ENCODE measurements around the gene EFHC2.

The EFHC2 gene, protein sequence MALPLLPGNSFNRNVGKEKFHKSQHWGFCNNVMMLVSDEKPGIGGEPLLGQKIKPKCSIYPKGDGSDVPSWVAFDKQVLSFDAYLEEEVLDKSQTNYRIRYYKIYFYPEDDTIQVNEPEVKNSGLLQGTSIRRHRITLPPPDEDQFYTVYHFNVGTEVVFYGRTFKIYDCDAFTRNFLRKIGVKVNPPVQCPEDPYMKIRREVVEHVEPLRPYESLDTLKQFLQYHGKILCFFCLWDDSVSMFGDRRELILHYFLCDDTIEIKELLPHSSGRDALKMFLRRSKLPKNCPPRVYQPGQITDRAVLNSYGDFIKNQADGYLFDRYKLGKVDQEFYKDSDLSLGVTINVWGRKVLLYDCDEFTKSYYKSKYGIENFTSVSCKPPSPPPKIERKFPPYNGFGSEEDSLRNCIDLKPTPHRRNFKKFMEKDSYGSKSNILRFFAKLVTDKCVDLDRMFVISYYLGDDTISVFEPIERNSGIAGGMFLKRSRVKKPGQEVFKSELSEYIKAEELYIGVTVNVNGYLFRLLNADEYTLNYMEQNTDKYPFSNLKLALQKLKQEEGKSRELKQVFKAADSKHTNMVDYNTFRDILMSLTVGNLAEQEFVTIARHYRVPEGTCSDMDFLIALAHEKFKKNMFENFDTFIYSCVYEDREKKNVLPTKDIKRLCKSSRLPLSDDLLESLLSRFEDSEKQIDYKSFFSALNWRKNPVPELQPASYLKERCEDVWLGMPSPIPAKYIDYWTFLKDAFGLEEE

DNA sequence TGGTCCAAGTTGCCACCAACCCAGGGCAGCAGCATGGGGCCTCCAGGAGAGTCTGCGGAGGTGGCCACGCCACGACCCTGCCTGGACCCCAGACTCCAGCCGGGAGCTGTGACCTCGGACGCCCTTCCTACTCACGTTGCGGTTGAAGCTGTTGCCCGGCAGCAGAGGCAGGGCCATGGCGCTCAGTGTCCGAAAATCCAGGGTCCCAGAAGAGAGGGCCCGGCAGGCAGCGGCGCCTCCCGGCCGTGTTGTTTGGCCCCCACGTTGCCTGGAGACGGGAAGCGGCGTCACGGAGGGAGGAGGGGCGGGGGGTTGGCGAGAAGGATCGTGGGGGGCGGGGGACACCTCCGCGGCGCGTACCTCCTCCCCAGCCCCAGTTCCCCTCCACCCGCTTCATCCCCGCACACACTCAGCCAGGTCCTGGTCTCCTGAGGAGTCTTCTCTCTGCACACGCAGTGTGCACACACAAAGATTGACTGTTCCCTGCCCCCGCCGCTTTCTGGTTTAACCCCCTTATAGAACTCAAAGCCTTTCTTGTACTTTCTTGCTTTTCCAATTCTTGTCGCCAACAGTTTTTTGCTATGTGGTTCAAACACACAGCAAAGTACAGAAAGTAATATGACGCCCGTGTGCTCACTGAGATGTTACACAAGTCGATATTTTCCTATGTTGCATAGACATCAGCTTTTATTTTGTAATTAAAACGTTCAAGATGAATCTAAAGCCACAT is at the start of gene EFHC2:
Gene EFHC2, minus strand, starts transcription at position 261 of the 730 bp plus-strand sequence. Its CDS starts 84 bp downstream, at position 177.
- DNase-seq, result peak; percentile 26 to 39

DNA sequence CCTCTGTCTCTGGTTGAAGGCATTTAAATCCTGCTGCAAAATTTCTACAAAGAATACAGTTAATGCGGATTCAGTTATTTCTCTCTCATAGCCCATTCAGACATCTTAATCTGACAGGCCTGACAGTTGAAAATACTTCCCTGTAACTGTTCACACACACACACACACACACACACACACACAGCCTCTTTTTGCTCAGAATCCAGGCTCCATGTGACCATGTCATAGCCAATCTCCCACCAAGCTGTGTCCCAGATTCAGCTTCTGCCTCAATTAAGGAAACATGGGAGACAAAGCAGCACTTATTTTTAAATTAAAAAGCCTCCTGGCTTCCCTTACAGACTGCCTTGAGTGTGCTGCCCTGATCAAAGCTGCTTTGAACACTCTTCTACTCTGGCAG is 49.3 kb upstream of the EFHC2 start:
- DNase-seq, result no peak

DNA sequence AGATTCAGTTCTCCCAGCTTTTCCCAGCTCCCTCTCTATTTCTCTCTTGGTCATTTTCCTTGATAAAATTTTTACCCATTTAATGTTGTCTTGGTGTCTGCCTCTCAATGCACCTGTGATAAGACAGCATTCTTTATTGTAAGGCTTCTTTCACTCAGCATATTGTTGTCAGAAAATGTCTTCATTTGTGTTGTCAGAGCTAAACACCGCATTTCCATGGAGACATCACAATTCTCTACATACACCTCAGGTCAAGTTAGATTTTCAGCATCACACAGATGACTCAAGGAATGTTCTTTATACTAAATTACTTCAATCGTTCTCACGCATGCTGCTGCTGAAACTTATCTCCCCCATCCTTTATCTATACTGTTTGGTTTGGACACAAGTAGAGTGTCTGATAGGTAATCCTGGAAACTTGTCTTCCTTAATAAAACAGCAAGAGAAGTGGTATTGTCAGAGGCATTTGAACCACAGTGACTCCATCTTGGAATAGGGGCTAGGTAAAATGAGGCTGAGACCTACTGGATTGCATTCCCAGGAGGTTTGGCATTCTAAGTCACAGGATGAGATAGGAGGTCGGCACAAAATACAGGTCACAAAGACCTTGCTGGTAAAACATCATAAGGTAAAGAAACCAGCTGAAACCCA is 41.3 kb upstream of the EFHC2 start:
- no peak for DNase-seq

DNA sequence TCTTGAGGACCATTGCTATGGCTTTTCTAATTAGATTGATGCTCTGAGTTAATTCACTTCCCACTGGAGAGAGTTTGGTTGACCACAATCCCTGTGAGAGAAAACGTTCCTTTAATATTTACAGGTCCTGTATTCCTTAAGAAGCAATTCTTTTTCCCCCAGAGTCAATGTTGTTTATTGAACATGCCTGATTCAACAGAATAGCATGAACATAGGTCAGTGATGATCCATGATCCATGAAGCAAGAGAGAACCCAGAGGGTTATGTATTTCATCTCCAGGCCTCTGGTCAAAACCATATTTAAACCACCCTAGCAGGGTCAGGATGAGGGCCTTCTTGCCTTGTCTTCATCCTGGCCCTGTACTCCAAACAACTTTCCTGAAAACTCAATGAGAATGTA is 39.4 kb upstream of the EFHC2 start:
- no peak for DNase-seq

DNA sequence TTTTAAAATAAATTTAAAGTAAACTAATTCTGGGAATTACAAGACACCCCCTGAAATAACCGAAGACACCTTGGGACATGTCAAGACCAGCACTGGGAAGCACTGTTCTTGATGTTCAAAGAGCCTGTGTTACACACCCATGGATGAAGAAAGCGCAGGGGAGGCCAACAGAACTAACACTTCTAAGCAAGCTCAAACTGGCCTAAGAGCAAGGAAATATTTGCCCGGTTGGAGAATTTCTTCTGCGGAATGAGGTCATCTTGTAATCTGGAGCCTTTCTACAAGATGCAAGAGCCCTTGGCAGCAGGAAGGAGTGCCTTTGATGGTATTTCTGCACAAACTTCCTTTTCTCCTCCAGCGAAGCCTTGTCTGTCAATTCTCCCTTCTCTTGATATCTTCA is 9.3 kb upstream of the EFHC2 start:
- DNase-seq, result no peak

DNA sequence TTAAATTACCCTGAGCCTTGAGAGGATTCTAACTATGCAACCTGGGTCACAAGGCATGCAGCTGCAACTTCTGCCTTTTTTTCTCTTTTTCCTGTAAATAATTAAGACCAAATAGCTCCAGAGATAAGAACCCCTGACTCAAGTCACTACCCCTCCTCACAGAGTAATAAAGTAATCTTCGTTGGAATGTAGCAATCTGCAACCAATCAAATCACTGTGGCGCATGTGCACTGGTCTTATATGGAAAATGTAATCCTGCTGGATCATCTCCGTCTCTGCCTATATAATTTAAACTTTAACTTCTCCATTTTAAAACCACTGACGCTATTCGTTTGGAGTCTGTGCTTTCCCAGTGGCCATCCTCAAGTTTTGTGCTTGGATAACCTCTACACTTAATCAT is 6.1 kb upstream of the EFHC2 start:
- DNase-seq, result no peak

DNA sequence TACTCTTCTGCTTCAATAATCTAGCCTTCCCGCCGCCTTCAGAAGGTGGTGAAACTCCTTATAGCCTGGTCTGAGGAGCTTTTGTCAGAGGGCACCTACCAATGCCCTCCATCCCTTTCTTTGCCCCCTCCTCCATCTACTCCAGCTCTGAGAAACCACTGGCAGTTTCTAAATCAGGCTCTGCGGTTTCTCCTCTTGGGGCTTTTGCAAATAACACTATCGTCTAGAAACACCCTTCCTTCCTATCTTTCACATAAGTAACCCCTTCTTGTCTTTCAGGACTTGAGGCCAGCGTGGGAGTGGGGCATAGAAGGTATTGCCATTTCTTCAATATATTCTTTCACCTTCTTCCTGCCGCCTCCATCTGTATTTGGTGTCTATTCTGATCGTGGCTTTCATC is 1.2 kb upstream of the EFHC2 start:
- DNase-seq, result no peak

DNA sequence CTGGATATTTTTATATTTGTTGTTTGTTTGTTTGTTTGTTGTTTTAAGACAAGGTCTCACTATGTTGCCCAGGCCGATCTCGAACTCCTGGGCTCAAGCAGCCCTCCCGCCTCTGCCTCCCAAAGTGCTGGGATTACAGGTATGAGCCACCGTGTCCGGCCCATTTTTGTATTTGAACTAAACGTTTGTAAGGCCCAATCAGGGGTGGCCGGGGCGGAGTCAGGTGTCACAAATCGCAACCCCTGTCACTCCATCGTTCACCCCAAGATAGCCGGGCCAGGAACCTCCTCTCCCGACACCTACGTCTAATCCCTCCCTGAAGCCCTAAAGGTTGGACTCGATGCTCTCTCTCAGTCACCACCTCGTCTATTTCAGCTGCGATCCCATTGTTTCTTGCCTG is 722 bp upstream of the EFHC2 start:
- peak; percentile 45 to 54 for DNase-seq

DNA sequence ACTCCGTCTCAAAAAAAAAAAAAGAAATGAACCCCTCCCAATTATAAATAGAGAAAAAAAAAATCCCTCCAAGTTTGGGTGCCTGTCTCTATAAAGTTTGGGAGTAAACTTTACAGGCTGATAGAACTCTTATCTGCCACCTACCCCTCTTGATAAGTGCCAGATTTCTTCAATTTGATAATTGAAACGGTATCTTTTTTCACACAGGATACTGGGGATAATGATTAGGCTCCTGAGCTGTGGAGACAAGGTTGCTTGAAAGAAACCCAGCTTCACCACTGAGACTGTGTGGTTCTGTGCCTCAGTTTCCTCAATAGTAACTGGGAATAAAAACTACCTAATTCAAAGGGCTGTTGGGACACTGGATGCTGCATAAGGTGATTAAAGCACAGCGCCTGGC is 606 bp downstream of the EFHC2 start:
- DNase-seq, result no peak

DNA sequence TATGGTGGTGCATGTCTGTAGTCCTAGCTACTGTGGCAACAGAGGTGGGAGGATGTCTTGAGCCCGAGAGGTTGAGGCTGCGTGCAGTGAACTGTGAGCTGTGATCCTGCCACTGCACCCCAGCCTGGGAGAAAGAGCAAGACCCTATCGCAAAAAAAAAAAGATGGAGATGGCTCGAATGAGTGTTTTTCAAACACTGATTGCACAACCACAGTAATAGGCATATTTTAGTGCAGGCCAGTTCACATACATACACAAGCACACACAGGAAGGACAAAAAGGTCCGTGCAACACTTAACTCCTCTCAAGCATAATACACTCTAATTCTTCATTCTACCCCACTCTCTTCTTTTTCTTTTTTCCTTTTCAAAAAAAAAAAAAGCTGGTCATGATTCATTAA is 5.1 kb downstream of the EFHC2 start:
- no peak for DNase-seq

DNA sequence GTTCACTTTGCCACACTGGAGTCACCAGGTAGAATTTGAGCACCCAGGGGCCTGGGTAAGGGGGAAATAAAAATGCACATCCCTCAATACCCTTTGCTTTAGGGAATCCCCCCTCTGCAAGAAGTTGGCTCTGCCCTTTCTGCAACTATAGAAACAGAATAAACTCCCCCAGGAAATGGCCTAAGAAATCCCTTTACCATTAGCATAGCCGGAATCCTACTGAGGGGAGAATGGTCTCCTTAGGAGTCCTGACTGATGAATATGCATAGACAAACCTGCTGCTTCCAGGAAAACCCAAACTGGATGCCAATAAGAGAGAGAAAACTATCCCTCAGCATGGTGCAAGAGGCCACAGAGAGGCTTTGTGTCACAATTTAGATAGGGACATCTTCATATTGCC is 11.0 kb downstream of the EFHC2 start:
- no peak for DNase-seq

DNA sequence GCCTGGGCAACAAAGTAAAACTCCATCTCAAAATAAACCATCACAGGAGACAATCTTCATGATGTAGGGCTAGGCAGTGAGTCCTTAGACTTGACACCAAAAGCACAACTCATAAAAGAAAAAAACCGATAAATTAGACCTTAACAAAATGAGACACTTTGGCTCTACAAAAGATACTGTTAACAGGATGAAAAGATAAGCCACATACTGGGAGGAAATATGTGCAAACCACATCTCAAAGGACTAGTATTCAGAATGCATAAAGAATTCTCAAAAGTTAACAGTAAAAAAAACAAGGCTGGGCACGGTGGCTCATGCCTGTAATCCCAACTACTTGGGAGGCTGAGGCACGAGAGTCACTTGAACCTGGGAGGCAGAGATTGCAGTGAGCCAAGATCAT is 13.2 kb downstream of the EFHC2 start:
- DNase-seq, result no peak

DNA sequence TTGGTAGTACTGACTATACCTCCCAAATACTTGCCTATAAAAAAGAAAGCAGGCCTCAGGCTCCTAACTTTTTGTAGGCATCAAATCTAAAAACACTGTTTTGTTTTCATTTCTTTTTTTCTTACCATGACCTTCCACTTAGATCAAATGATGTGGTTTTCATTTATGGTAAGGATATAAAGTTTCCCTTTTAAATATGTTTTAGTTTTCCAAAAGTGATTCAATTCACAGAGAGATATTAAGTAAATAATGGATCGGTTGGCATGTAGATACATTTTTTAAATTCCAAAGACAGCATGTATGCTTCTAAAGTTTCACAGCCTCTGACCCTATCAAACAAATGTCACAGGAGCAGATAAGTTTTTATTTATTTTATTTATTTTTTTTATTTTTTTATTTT is 23.9 kb downstream of the EFHC2 start:
- no peak for DNase-seq

DNA sequence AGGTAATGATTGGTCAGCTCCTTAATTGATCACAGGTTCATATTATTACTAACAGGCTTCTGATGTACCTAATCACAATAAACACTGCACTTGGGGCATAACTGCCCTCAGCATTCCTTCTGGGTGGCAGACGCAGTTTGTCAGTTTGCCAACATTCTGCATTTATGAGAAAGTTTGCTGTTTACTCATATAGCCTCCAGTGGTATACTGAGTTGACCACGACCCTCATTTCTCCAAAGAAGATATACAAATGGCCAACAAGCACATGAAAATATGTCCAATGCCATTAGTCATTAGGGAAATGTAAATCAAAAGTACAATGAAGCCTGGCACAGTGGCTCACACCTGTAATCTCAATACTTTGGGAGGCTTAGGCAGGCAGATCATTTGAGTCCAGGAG is 26.3 kb downstream of the EFHC2 start:
- DNase-seq, result no peak

DNA sequence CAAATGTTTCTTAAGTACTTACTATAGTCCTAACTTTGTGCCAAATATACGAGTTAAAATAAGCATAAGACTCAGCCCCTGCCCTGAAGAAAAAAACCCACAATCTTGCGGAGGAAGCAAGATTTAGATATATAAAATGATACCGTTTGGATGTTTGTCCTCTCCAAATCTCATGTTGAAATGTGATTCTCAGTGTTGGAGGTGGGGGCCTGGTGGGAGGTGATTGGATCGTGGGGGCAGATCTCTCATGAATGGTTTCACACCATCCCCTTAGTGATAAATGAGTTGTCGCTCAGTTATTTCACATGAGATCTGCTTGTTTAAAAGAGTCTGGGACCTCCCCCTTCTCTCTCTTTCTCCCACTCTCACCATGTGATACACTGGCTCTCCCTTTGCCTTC is 28.7 kb downstream of the EFHC2 start:
- DNase-seq, result no peak

DNA sequence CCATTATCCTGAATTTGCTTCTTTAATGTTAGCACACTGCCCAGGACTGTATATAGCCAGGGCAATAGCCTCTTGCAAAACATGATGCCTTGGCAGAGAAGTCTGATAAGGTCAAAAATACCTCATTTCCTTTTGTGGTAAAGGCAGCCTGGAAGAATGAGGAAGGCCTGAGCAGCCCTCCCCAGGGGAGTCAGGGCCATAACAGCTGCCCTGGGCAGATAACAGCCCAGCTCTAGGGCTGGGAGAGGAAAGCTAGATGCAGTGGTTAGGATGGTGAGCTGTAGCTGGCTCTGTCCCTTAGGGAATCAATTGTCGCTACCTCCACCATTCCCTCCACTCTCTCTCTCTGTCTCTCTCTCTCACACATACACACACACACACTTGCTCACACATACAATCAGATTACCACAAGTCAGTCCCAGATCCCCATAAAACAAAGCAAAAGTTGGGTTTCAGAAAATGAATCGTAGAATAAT is 29.2 kb downstream of the EFHC2 start:
- no peak for DNase-seq

DNA sequence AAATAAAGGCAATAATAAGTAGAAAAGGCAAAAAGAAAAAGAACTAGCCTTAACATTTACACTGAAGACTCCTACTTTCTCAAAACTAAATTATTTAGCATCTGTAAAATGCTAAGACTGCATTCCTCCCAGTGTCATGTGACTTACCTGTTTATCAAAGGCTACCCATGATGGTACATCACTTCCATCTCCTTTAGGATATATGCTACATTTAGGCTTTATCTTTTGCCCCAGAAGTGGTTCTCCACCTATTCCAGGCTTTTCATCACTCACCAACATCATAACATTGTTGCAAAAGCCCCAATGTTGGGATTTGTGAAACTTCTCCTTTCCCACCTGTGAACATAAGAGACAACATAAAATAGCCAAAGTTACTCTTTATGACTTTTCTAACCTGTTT is 31.1 kb downstream of the EFHC2 start:
- DNase-seq, result no peak

DNA sequence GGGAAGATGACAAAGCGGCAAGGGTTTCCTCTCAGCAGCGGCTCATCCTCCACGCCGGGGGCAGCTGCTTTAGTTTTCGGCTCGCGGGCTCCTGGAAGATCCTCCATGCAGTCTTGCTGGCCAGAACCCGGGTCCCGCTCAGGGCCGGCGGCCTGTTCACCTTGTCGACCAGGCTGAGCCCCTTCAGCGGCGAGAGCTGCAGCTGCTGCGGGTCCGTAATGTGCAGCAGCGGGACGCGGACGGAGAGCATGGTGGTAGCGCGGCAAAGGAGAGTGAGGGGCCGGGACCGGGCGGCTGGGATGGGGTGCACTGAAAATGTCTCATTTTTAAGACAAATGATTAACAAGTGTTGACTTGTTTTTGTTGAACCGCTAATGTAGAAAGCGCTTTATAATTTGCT is 33.2 kb downstream of the EFHC2 start:
- no peak for DNase-seq

DNA sequence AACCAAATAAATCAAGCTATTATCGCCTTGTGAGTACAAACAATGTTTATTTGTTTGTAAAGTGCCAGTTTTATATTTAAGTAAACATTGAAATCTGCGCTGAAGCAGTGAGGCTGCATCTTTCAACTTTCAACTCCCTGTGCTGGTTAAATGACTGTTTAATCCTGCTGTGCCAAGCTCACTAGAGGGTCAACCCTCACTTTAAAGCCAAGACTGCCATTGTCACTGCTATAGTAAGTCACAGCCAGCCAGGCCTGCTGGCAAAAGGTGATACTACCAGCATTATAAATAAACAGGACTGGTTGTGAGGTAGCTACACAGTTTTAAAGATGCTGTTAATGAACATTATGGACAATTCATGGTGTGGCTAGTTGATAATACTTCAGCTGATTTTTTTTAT is 34.6 kb downstream of the EFHC2 start:
- DNase-seq, result no peak

DNA sequence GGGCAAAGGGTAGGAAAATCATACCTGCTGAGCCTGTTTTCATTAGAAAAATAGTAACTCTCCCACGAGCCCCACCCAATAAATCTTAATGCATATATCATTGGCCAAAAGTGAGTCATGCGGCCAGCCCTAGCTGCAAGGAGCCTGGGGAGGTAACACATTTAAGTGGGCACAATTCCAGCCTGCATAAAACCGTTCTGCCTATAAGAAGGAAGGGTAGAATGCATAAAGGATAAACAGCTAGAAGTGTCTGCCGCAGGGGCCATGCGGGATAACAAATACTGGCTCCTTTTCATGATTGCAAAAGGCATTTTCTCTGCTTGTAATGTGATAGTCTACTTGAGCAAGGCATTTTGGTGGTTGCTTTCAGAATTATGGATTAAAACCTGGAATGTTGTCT is 37.1 kb downstream of the EFHC2 start:
- DNase-seq, result no peak

DNA sequence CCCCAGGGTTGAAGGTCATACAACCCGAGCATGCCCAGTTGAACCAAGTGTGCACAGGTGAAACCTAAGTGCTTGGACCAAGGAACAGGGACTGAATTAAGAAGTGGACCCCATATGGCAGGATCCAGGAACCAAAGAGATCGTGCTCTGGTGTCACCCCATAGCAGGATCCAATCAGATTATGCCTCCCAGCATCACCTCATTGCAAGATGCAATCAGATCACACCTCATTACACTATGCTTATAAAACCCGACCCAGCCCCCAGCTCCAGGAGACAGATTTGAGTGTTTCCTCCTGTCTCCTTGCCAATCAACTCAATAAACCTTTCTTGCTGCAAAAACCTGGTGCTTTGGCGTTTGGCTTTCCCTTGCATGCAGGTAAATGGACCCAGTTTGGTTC is 37.6 kb downstream of the EFHC2 start:
- no peak for DNase-seq

DNA sequence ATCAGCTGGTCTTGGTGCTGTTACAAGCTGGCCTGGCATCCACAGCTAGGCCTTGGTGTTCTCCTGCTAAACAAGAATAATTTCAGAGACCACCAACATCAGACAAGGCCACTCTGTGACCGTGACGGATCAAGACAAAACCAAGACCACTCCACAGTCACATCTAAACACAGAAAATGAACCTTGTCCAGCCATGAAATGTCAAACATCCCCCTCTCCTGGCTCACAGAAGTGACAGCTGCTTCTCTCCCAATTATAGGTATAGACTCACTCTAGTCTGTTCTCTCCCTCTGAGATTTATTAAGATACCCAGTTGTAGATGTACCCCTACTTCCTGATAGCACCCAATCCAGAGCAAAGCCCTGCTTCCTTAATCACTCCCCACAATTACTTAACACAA is 40.4 kb downstream of the EFHC2 start:
- no peak for DNase-seq

DNA sequence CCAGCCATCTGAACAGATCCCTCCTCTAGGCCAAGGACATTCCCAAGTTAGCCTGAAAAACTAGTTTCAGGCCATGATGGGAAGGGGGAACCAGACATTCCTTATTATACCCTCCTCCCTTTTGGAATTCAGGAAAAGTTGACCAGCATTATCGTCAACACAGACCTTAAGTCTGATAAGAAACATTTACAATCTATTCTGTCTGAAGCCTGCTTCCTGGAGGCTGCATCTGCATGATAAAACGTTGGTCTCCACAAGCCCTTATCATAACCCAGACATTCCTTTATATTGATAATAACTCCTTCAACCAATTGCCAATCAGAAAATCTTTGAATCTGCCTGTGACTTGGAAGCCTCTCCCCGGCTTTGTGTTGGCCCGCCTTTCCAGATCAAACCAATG is 44.3 kb downstream of the EFHC2 start:
- DNase-seq, result no peak

Data from activated CD4-positive, alpha-beta T cell treated with anti-CD3 and anti-CD28 coated beads for 4 hours (primary cell).